K562 (cell line): ENCODE measurements around the gene CDH16. TPM values are rescaled to one million over a fixed set of nuclear protein-coding genes. Genes with fewer than 3 reads are reported as not detected.
A peak's percentile ranks its signal among the peaks of the same experiment; 100 is the strongest.

Experiments
- ATAC-seq: fragments of 200-7000 bp; cut with Tn5 transposase; 3 replicates; pipeline ENCODE4 v1.9.1; 2020; ENCODE audit warnings: moderate library complexity
- BruUV-seq: library from RNA; stranded (reverse); fragments of 400-500 nt; replicated peaks from 2 replicates; lab custom pipeline; 2021; lab: Mats Ljungman, UMichigan
- CTCF ChIA-PET: fragments of 300-600 bp; formaldehyde crosslinking; extraction: SDS; loops from one replicate; lab custom pipeline; 2021; ENCODE audit warnings: low intra/inter-chr PET ratio; lab: Yijun Ruan, JAX
- POLR2A ChIA-PET: fragments of 300-600, 350-650 bp; sonication (Branson Sonifier 250); formaldehyde crosslinking; extraction: SDS; loops from one replicate; lab custom pipeline; 2021; ENCODE audit warnings: antibody characterized with exemption, inconsistent platforms; lab: Yijun Ruan, JAX
- DNase-seq, 4 experiments: peaks; one replicate each; pipeline versions ENCODE4 v3.0.0 to v3.0.0-alpha.2; 2011 to 2018; ENCODE audit warnings: low spot score in 3 of 4, mixed read lengths in 3 of 4; ENCODE audit errors: extremely low read depth in 1 of 4
- FAIRE-seq: peaks from 2 replicates; lab custom pipeline; 2011; peaks lifted over from hg19 to GRCh38; lab: Jason Lieb, UNC
- H2AFZ ChIP-seq: 2 replicates; pipeline ENCODE4 v1.6.0; 2011; ENCODE audit warnings: low read depth, low read length, control low read depth, inconsistent platforms
- H3K27ac ChIP-seq: fragments of 200-600 bp; 3 replicates; pipeline ENCODE4 v1.8.0; 2011; ENCODE audit warnings: low read depth, mild to moderate bottlenecking, control low read depth, inconsistent platforms, low read length, moderate library complexity, mixed read lengths; ENCODE audit errors: extremely low read depth
- H3K27me3 ChIP-seq, 2 experiments: fragments of 300-600 bp in 1 of 2; 2 replicates in 1 of 2; 3 replicates in 1 of 2; pipeline versions ENCODE4 v1.6.0 to v1.8.0; 2011; ENCODE audit warnings: inconsistent platforms in 2 of 2, low read length in 2 of 2, mild to moderate bottlenecking in 1 of 2, mixed read lengths in 1 of 2, moderate library complexity in 1 of 2; ENCODE audit not compliant: control insufficient read depth in 2 of 2, insufficient read depth in 2 of 2
- H3K36me3 ChIP-seq: fragments of 300-600 bp; 3 replicates; pipeline ENCODE4 v1.8.0; 2011; ENCODE audit warnings: mild to moderate bottlenecking, low read length, inconsistent platforms; ENCODE audit not compliant: control insufficient read depth, insufficient read depth
- H3K4me1 ChIP-seq, 2 experiments: fragments of 200-600 bp in 1 of 2; replicated peaks in 1 of 2; 2 replicates in 1 of 2; 3 replicates in 1 of 2; pipeline versions ENCODE4 v1.5.1 to v1.8.0; 2011; ENCODE audit warnings: inconsistent platforms in 2 of 2, low read length in 2 of 2, mild to moderate bottlenecking in 1 of 2, mixed read lengths in 1 of 2, moderate library complexity in 1 of 2; ENCODE audit not compliant: control insufficient read depth in 2 of 2, insufficient read depth in 2 of 2
- H3K4me2 ChIP-seq: 2 replicates; pipeline ENCODE4 v1.6.1; 2011; ENCODE audit warnings: low read length, control low read depth, inconsistent platforms, mixed read lengths; ENCODE audit not compliant: insufficient read depth
- H3K4me3 ChIP-seq: fragments of 200-600 bp; sonication (generic), shearing (Covaris generic); 2 replicates; pipeline ENCODE4 v1.5.1; 2016; ENCODE audit warnings: control low read depth, inconsistent platforms
- H3K79me2 ChIP-seq: fragments of 200-600 bp; 3 replicates; pipeline ENCODE4 v1.8.0; 2011; ENCODE audit warnings: low read length, inconsistent platforms; ENCODE audit not compliant: control insufficient read depth, insufficient read depth
- H3K9ac ChIP-seq, 2 experiments: 2 replicates each; pipeline versions ENCODE4 v1.6.0 to v1.6.1; 2011; ENCODE audit warnings: low read depth in 2 of 2, low read length in 2 of 2, control low read depth in 1 of 2, inconsistent platforms in 1 of 2, mild to moderate bottlenecking in 1 of 2, mixed read lengths in 1 of 2; ENCODE audit not compliant: insufficient read depth in 1 of 2
- H3K9me1 ChIP-seq: one replicate; pipeline ENCODE4 v1.6.0; 2011; ENCODE audit warnings: inconsistent platforms, mild to moderate bottlenecking, low read length, moderate library complexity; ENCODE audit not compliant: control insufficient read depth, insufficient read depth
- H3K9me3 ChIP-seq: replicated peaks from 2 replicates; pipeline ENCODE4 v1.5.1; 2011; ENCODE audit warnings: low read depth, low read length, inconsistent platforms; ENCODE audit not compliant: control insufficient read depth, insufficient read depth
- H4K20me1 ChIP-seq: replicated peaks from 2 replicates; pipeline ENCODE4 v1.6.1; 2011; ENCODE audit warnings: low read length, inconsistent platforms, mixed read lengths; ENCODE audit not compliant: control insufficient read depth, insufficient read depth
- FOSL1 ChIP-seq: fragments of 200-800 bp; sonication (Bioruptor generic); conservative IDR thresholded peaks from 2 replicates; pipeline ENCODE4 v1.6.1; 2016; ENCODE audit warnings: missing genetic modification characterization, missing compliant biosample characterization
- HCFC1 ChIP-seq: IDR thresholded peaks from 2 replicates; pipeline ENCODE4 v1.6.1; 2012; ENCODE audit warnings: low read depth, low read length, improper control_type of control experiment
- JUND ChIP-seq, 2 experiments: IDR thresholded peaks; 2 replicates in 1 of 2; 3 replicates in 1 of 2; pipeline ENCODE4 v1.6.1; 2011; ENCODE audit warnings: borderline replicate concordance in 2 of 2, low read depth in 2 of 2, low read length in 2 of 2, improper control_type of control experiment in 1 of 2, missing biosample characterization in 1 of 2, missing genetic modification characterization in 1 of 2, missing genetic modification reagents in 1 of 2
- NFIC ChIP-seq: fragments of 450-650 bp; IDR thresholded peaks from 2 replicates; pipeline ENCODE4 v1.6.1; 2017; ENCODE audit warnings: mild to moderate bottlenecking, inconsistent platforms
- RBM17 ChIP-seq: fragments of 200-400 bp; formaldehyde crosslinking; IDR thresholded peaks from 2 replicates; pipeline ENCODE4 v1.6.1; 2017; ENCODE audit warnings: low read depth, mild to moderate bottlenecking, low read length, borderline replicate concordance
- ZNF121 ChIP-seq: sonication (generic); formaldehyde crosslinking; conservative IDR thresholded peaks from 2 replicates; pipeline ENCODE4 v1.8.0; 2022; ENCODE audit warnings: missing genetic modification reagents
- WGBS: fragments of 100-300 bp; shearing (Covaris generic); methylation state at CpG from one replicate; pipeline ENCODE4 v1.1.6; 2016; ENCODE audit warnings: low coverage, mixed read lengths; ENCODE audit not compliant: insufficient coverage; ENCODE audit errors: missing lambda C conversion rate; 5-methylcytosine and 5-hydroxymethylcytosine counted together
- in situ Hi-C: fragments of 300-500 bp; cut with MboI; formaldehyde crosslinking; loops from 4 replicates; pipeline ENCODE4 v1.15.0; 2018; ENCODE audit warnings: inconsistent platforms, mixed read lengths
- intact Hi-C: fragments of 100-400 bp; cut with micrococcal nuclease; formaldehyde crosslinking; loops from 2 replicates; pipeline ENCODE4 v1.14.2; 2022
- polyA plus RNA-seq, 8 experiments: library from polyadenylated mRNA; depleted of rRNA in 4 of 8; stranded (reverse) in 5 of 8; unstranded in 3 of 8; fragments of >200 nt; fragmentation: Nextera tagmentation in 2 of 8; fragmentation: Illumina TruSeq in 1 of 8; extraction: Ambion mirVana in 2 of 8; extraction: Trizol in 1 of 8; gene quantifications; 2 replicates each; pipeline versions ENCODE4 v1.2.1 to v1.2.3, GENCODE V29; 2011 to 2014; ENCODE audit warnings: inconsistent platforms in 1 of 8, missing spikeins in 1 of 8
- total RNA-seq, 7 experiments: library from RNA; depleted of rRNA in 6 of 7; stranded (reverse); fragments of >200 nt in 6 of 7; fragmentation: Illumina TruSeq in 2 of 7; extraction: Trizol in 2 of 7; gene quantifications; 2 replicates each; pipeline versions ENCODE4 v1.2.1 to v1.2.3, GENCODE V29; 2011 to 2021; ENCODE audit warnings: low replicate concordance in 1 of 7

Gene CDH16
- total and polyA plus RNA-seq, 9 of the 15 experiments (the other 6 are each of a cell fraction or from before 2014, with no cell fraction given): not detected

DNA sequence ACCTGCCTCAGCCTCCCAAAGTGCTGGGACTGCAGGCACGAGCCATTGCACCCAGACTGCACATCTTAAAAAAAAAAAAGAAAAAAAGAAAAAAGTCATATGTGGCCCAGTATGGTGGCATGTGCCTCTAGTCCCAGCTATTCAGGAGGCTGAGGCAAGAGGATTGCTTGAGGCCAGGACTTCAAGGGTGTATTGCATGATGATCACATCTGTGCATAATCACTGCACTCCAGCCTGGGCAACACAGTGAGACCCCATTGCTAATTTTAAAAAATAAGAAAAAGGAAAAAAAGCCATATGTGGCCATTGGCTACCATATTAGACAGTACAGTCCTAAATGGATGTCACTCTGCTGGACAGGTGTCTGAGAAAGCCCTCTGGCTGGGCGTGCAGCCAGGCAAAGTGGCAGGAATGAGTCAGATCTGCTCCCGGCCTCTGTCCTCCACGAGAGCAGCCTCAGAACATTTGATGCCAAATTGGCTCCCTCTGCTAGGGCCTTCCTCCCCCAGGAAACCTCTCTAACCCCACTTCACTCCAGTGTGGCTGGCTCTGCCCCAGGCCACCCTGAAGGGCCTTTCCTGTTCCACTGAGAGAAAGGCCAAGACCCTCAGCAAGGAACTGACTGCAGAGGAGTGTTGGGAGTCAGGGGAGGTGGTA lies 59.8 kb downstream of the CDH16 start:
- intact Hi-C loops (no loop called here), in situ Hi-C loops (no loop called here)
- peaks cover 0 to 3% of the 10 kb centered on the region in 2 experiments; a peak in 1 of 5 replicates for H3K4me1 ChIP-seq
- no peaks in the 10 kb centered on the region for H3K9me1 ChIP-seq
- no peak overlapping the region for H3K4me3 ChIP-seq
- H3K4me2 ChIP-seq: no peak overlapping the region
- no peak overlapping the region for H2AFZ ChIP-seq
- WGBS: 5% methylated on average over 4 of the region's 4 CpGs
- H3K79me2 ChIP-seq: no peaks in the 10 kb centered on the region
- POLR2A ChIA-PET: interaction anchor here (0.7 kb wide), 2 partner anchors 38 to 41 kb away, joined by 3 read pairs; no protein-coding TSS in a partner anchor
- DNase-seq (peak in 2 of 4 experiments; percentile 6 to 8), ATAC-seq (no peak; the same call in 2 of the 3 replicates), FAIRE-seq (no peak)
- no peak overlapping the region for H3K9ac ChIP-seq
- no peaks in the 10 kb centered on the region for H4K20me1 ChIP-seq
- no peaks in the 10 kb centered on the region; a peak in 1 of 5 replicates for H3K27me3 ChIP-seq
- 0 out of 2 replicates have a peak, but pooled peaks have one; percentile 7 for TF ChIP-seq NFIC
- no peak for TF ChIP-seq RBM17
- TF ChIP-seq JUND (IDR thresholded peaks at IDR 0.05; ENCODE audit: borderline replicate concordance, low read depth, low read length): 0 out of 2 replicates have a peak, but pooled peaks have one; percentile 12
- 0 out of 3 replicates have a peak, but pooled peaks have one; percentile 17 for TF ChIP-seq JUND (tag; IDR thresholded peaks at IDR 0.05; ENCODE audit: borderline replicate concordance, low read depth, low read length)
- TF ChIP-seq FOSL1 (tag): peak; percentile 45; the same call in 1 of the 2 replicates
- TF ChIP-seq HCFC1: no peak
- TF ChIP-seq ZNF121 (CRISPR knock-in tag): peak; percentile 88
- CTCF ChIA-PET: no interaction called here
- no peaks in the 10 kb centered on the region for H3K36me3 ChIP-seq
- no peaks in the 10 kb centered on the region for H3K9me3 ChIP-seq
- H3K27ac ChIP-seq: no peak overlapping the region
- BruUV-seq: no TSS peak

Other genes with a start within 250 kb of the CDH16 start
Only the 7 nearest of the 17 such genes appear.
- 0.24 TPM in 1 of 2 replicates, not detected in the other for gene CA7, start 74.5 kb downstream of the CDH16 start, total RNA-seq (2014; rRNA removed)
- gene CA7, start 74.5 kb downstream of the CDH16 start, total RNA-seq (2014; rRNA removed; fragmentation: Illumina TruSeq; extraction: Trizol): not detected in 2 replicates
- not detected in 2 replicates for gene CA7, start 74.5 kb downstream of the CDH16 start, total RNA-seq (2015; rRNA removed; fragmentation: Illumina TruSeq; extraction: Trizol)
- not detected in 2 replicates for gene CA7, start 74.5 kb downstream of the CDH16 start, total RNA-seq (2021)
- 0.06 TPM in 1 of 2 replicates, not detected in the other for gene CA7, start 74.5 kb downstream of the CDH16 start, polyA plus RNA-seq (2011; rRNA removed)
- 0.07 TPM in 1 of 2 replicates, not detected in the other for gene CA7, start 74.5 kb downstream of the CDH16 start, polyA plus RNA-seq (2014; fragmentation: Illumina TruSeq; extraction: Trizol)
- gene CA7, start 74.5 kb downstream of the CDH16 start, polyA plus RNA-seq (2014; fragmentation: Nextera tagmentation; extraction: Ambion mirVana): under 1 TPM in 1 of 2 experiments, not detected in 1; 0.03 TPM
- gene CA7, start 74.5 kb downstream of the CDH16 start, polyA plus RNA-seq (2014; rRNA removed): 0.05 TPM in 1 of 2 replicates, not detected in the other
- gene PDP2, start 38.4 kb downstream of the CDH16 start, total RNA-seq (2014; rRNA removed): 5.5 and 6.7 TPM in 2 replicates
- 7.2 and 8.3 TPM in 2 replicates for gene PDP2, start 38.4 kb downstream of the CDH16 start, total RNA-seq (2014; rRNA removed; fragmentation: Illumina TruSeq; extraction: Trizol)
- gene PDP2, start 38.4 kb downstream of the CDH16 start, total RNA-seq (2015; rRNA removed; fragmentation: Illumina TruSeq; extraction: Trizol): 5.8 and 6.7 TPM in 2 replicates
- gene PDP2, start 38.4 kb downstream of the CDH16 start, total RNA-seq (2021): 17.7 and 18.5 TPM in 2 replicates
- 24.3 and 28.6 TPM in 2 replicates for gene PDP2, start 38.4 kb downstream of the CDH16 start, polyA plus RNA-seq (2011; rRNA removed)
- 11.4 and 15.8 TPM in 2 replicates for gene PDP2, start 38.4 kb downstream of the CDH16 start, polyA plus RNA-seq (2014; fragmentation: Illumina TruSeq; extraction: Trizol)
- 1 to 10 TPM; 2.5 to 4.2 TPM for gene PDP2, start 38.4 kb downstream of the CDH16 start, polyA plus RNA-seq (2014; fragmentation: Nextera tagmentation; extraction: Ambion mirVana)
- 8.3 and 8.7 TPM in 2 replicates for gene PDP2, start 38.4 kb downstream of the CDH16 start, polyA plus RNA-seq (2014; rRNA removed)
- 0.09 and 0.12 TPM in 2 replicates for gene RRAD, start 6.7 kb upstream of the CDH16 start, total RNA-seq (2014; rRNA removed)
- gene RRAD, start 6.7 kb upstream of the CDH16 start, total RNA-seq (2014; rRNA removed; fragmentation: Illumina TruSeq; extraction: Trizol): not detected in 2 replicates
- gene RRAD, start 6.7 kb upstream of the CDH16 start, total RNA-seq (2015; rRNA removed; fragmentation: Illumina TruSeq; extraction: Trizol): not detected in 2 replicates
- gene RRAD, start 6.7 kb upstream of the CDH16 start, total RNA-seq (2021): 0.13 and 0.16 TPM in 2 replicates
- 0.05 and 0.20 TPM in 2 replicates for gene RRAD, start 6.7 kb upstream of the CDH16 start, polyA plus RNA-seq (2011; rRNA removed)
- gene RRAD, start 6.7 kb upstream of the CDH16 start, polyA plus RNA-seq (2014; fragmentation: Illumina TruSeq; extraction: Trizol): not detected in 2 replicates
- gene RRAD, start 6.7 kb upstream of the CDH16 start, polyA plus RNA-seq (2014; fragmentation: Nextera tagmentation; extraction: Ambion mirVana): not detected
- gene RRAD, start 6.7 kb upstream of the CDH16 start, polyA plus RNA-seq (2014; rRNA removed): 0.12 TPM in 1 of 2 replicates, not detected in the other
- 147 and 189 TPM in 2 replicates for gene CIAO2B, start 15.5 kb upstream of the CDH16 start, total RNA-seq (2014; rRNA removed)
- 57.6 and 86.8 TPM in 2 replicates for gene CIAO2B, start 15.5 kb upstream of the CDH16 start, total RNA-seq (2014; rRNA removed; fragmentation: Illumina TruSeq; extraction: Trizol)
- 104 and 111 TPM in 2 replicates for gene CIAO2B, start 15.5 kb upstream of the CDH16 start, total RNA-seq (2015; rRNA removed; fragmentation: Illumina TruSeq; extraction: Trizol)
- gene CIAO2B, start 15.5 kb upstream of the CDH16 start, total RNA-seq (2021): 99.4 and 104 TPM in 2 replicates
- gene CIAO2B, start 15.5 kb upstream of the CDH16 start, polyA plus RNA-seq (2011; rRNA removed): 146 and 161 TPM in 2 replicates
- gene CIAO2B, start 15.5 kb upstream of the CDH16 start, polyA plus RNA-seq (2014; fragmentation: Illumina TruSeq; extraction: Trizol): 113 and 154 TPM in 2 replicates
- 100 to 1,000 TPM; 104 to 122 TPM for gene CIAO2B, start 15.5 kb upstream of the CDH16 start, polyA plus RNA-seq (2014; fragmentation: Nextera tagmentation; extraction: Ambion mirVana)
- 182 and 250 TPM in 2 replicates for gene CIAO2B, start 15.5 kb upstream of the CDH16 start, polyA plus RNA-seq (2014; rRNA removed)
- 35.0 and 38.1 TPM in 2 replicates for gene CES2, start 16.6 kb upstream of the CDH16 start, total RNA-seq (2014; rRNA removed)
- 15.2 and 16.8 TPM in 2 replicates for gene CES2, start 16.6 kb upstream of the CDH16 start, total RNA-seq (2014; rRNA removed; fragmentation: Illumina TruSeq; extraction: Trizol)
- gene CES2, start 16.6 kb upstream of the CDH16 start, total RNA-seq (2015; rRNA removed; fragmentation: Illumina TruSeq; extraction: Trizol): 23.6 and 24.4 TPM in 2 replicates
- gene CES2, start 16.6 kb upstream of the CDH16 start, total RNA-seq (2021): 33.5 and 37.9 TPM in 2 replicates
- gene CES2, start 16.6 kb upstream of the CDH16 start, polyA plus RNA-seq (2011; rRNA removed): 14.0 and 14.1 TPM in 2 replicates
- gene CES2, start 16.6 kb upstream of the CDH16 start, polyA plus RNA-seq (2014; fragmentation: Illumina TruSeq; extraction: Trizol): 24.9 and 28.4 TPM in 2 replicates
- gene CES2, start 16.6 kb upstream of the CDH16 start, polyA plus RNA-seq (2014; fragmentation: Nextera tagmentation; extraction: Ambion mirVana): 1 to 10 TPM; 2.2 to 2.4 TPM
- 27.7 and 28.3 TPM in 2 replicates for gene CES2, start 16.6 kb upstream of the CDH16 start, polyA plus RNA-seq (2014; rRNA removed)
- 0.68 and 2.0 TPM in 2 replicates for gene CES3, start 42.4 kb upstream of the CDH16 start, total RNA-seq (2014; rRNA removed)
- gene CES3, start 42.4 kb upstream of the CDH16 start, total RNA-seq (2014; rRNA removed; fragmentation: Illumina TruSeq; extraction: Trizol): 0.61 and 0.65 TPM in 2 replicates
- 1.0 and 1.7 TPM in 2 replicates for gene CES3, start 42.4 kb upstream of the CDH16 start, total RNA-seq (2015; rRNA removed; fragmentation: Illumina TruSeq; extraction: Trizol)
- 2.2 and 2.8 TPM in 2 replicates for gene CES3, start 42.4 kb upstream of the CDH16 start, total RNA-seq (2021)
- gene CES3, start 42.4 kb upstream of the CDH16 start, polyA plus RNA-seq (2011; rRNA removed): 0.60 and 4.4 TPM in 2 replicates
- 0.98 and 1.2 TPM in 2 replicates for gene CES3, start 42.4 kb upstream of the CDH16 start, polyA plus RNA-seq (2014; fragmentation: Illumina TruSeq; extraction: Trizol)
- gene CES3, start 42.4 kb upstream of the CDH16 start, polyA plus RNA-seq (2014; fragmentation: Nextera tagmentation; extraction: Ambion mirVana): under 1 TPM; 0.06 TPM
- gene CES3, start 42.4 kb upstream of the CDH16 start, polyA plus RNA-seq (2014; rRNA removed): 1.3 and 3.1 TPM in 2 replicates
- gene CES4A, start 69.7 kb upstream of the CDH16 start, total RNA-seq (2014; rRNA removed): 0.09 TPM in 1 of 2 replicates, not detected in the other
- gene CES4A, start 69.7 kb upstream of the CDH16 start, total RNA-seq (2014; rRNA removed; fragmentation: Illumina TruSeq; extraction: Trizol): not detected in 2 replicates
- gene CES4A, start 69.7 kb upstream of the CDH16 start, total RNA-seq (2015; rRNA removed; fragmentation: Illumina TruSeq; extraction: Trizol): not detected in 2 replicates
- gene CES4A, start 69.7 kb upstream of the CDH16 start, total RNA-seq (2021): 0.20 TPM in 1 of 2 replicates, not detected in the other
- gene CES4A, start 69.7 kb upstream of the CDH16 start, polyA plus RNA-seq (2011; rRNA removed): 0.04 and 0.11 TPM in 2 replicates
- not detected in 2 replicates for gene CES4A, start 69.7 kb upstream of the CDH16 start, polyA plus RNA-seq (2014; fragmentation: Illumina TruSeq; extraction: Trizol)
- under 1 TPM in 1 of 2 experiments, not detected in 1; 0.13 TPM for gene CES4A, start 69.7 kb upstream of the CDH16 start, polyA plus RNA-seq (2014; fragmentation: Nextera tagmentation; extraction: Ambion mirVana)
- gene CES4A, start 69.7 kb upstream of the CDH16 start, polyA plus RNA-seq (2014; rRNA removed): not detected in 2 replicates